HG02759 (cell line): ENCODE measurements around the gene ASNSD1.
"Not testable (repeated sequence)": the region's sequence is repeated elsewhere in the genome, so short reads cannot be mapped to it uniquely, and the experiment has no call there.

ENCODE experiments used
- ATAC-seq: cut with Tn5 transposase; IDR thresholded peaks from one replicate; pipeline ENCODE4 v1.9.1; 2021; ENCODE audit warnings: mild to moderate bottlenecking, moderate library complexity; ENCODE audit not compliant: unreplicated experiment

The ASNSD1 gene

GRCh38 chr2:189685540-189686229 lies 24.4 kb downstream of the ASNSD1 start:
- ATAC-seq, result no peak

- not testable (repeated sequence) for ATAC-seq
These were observed 26.5 kb downstream of the ASNSD1 start for GRCh38 chr2:189687796-189688195.

- no peak for ATAC-seq
These were observed 35.0 kb downstream of the ASNSD1 start for GRCh38 chr2:189696223-189696622.

GRCh38 chr2:189698020-189698887 lies 37.0 kb downstream of the ASNSD1 start:
- peak; percentile 76 for ATAC-seq

GRCh38 chr2:189700681-189701080 lies 39.4 kb downstream of the ASNSD1 start:
- no peak for ATAC-seq

- ATAC-seq, result no peak
These were observed 40.8 kb downstream of the ASNSD1 start for GRCh38 chr2:189702071-189702470.

GRCh38 chr2:189709501-189710221 lies 48.4 kb downstream of the ASNSD1 start:
- ATAC-seq, result no peak

GRCh38 chr2:189717593-189717992 lies 56.3 kb downstream of the ASNSD1 start:
- not testable (repeated sequence) for ATAC-seq

GRCh38 chr2:189719571-189719970 lies 58.3 kb downstream of the ASNSD1 start:
- no peak for ATAC-seq
